Posterior cingulate gyrus (tissue), 11 donors: ENCODE data around the gene CPEB3.
"Not testable (repeated sequence)": the region's sequence is repeated elsewhere in the genome, so short reads cannot be mapped to it uniquely, and the experiment has no call there.

Experiments
- DNase-seq, 10 donors: peaks; one replicate each; pipeline versions ENCODE4 v3.0.0 to v3.0.0-alpha.2; 2020 to 2021; ENCODE audit warnings: mixed read lengths in 3 of 10
- intact Hi-C: fragments of 100-400 bp; cut with DNase I; formaldehyde crosslinking; loops from one replicate; pipeline ENCODE4 v1.15.1; 2023

The CPEB3 gene

GRCh38 chr10:92290837-92291615, at the start of gene CPEB3, which contains the start of gene MARCHF5:
Gene CPEB3, minus strand, starts transcription at chr10:92291078. Its CDS starts 50,728 bp downstream, at chr10:92240350.
Gene MARCHF5, plus strand, starts transcription at chr10:92291167. Its CDS starts 328 bp downstream, at chr10:92291495.
- intact Hi-C loops, result loop anchor here (1.0 kb wide), 1 partner anchor 52 kb away; no protein-coding TSS in a partner anchor
- DNase-seq, result peak; percentile 87 to 99 (median 96)

- intact Hi-C loops, DNase-seq: not testable (repeated sequence)
These were observed 39.0 kb upstream of the CPEB3 start for GRCh38 chr10:92329927-92330326.

DNA sequence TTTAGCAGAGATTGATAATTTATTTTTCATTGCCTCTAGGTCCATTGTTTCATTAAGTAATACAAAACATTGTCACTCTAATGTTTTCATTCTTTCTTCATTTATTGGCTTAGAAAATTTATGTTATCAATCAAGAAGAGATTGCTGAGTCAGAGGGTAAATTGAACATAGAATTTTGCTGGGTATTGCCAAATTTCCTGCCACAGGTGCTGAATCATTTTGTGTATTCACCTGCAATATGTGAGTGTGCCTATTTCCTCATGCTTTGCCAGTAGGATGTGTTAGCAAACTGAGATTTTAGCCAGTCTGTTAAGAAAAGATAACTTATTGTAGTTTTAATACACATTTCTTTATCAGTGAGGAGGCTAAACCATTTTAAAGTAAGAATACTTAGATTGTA, 38.1 kb upstream of the CPEB3 start:
- intact Hi-C loops, result no loop called here
- no peak for DNase-seq

- intact Hi-C loops, result no loop called here
- DNase-seq, result no peak
These were observed 36.9 kb upstream of the CPEB3 start for GRCh38 chr10:92327445-92328433.

DNA sequence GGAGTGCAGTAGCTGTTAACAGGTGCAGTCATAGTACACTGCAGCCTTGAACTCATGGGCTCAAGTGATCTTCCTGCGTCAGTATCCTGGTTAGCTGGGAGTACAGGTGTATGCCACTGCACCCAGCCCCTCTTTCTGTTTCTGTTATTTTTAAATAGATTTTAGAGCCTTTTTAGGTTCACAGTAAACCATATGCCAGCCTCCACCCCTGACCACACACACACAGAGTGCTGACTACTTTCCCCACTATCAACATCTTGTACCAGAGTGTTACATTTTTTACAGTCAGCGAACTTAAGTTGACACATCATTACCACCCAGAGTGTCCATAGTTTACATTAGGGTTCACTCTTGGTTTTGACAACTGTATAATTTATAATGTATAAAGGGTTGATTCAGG, 32.2 kb upstream of the CPEB3 start:
- no peak for DNase-seq
- intact Hi-C loops, result no loop called here

GRCh38 chr10:92316610-92317009, 25.7 kb upstream of the CPEB3 start:
- intact Hi-C loops, result no loop called here

GRCh38 chr10:92313750-92314149, 22.9 kb upstream of the CPEB3 start:
- no peak for DNase-seq
- intact Hi-C loops, result no loop called here

More at GRCh38 chr10:92316610-92317009, 25.7 kb upstream of the CPEB3 start:
- DNase-seq, result no peak

DNA sequence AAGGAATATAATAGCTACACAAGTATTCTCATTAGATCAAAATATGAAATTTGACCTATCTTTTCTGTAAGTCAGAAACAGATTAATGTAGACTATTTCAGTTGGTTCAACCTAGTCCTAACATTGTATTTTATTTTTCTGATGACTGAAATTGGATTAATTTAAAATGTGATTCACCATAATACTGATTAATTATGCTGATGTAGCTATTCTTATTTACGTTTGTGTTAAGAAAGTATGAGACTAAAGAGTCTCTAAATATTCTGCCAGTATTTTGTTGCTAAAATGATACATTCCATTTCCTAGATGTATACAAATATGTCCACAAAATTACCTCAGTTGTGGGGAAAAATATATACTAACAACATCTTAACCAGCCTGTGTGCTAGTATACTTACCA, 18.4 kb upstream of the CPEB3 start:
- no peak for DNase-seq
- intact Hi-C loops, result no loop called here

DNA sequence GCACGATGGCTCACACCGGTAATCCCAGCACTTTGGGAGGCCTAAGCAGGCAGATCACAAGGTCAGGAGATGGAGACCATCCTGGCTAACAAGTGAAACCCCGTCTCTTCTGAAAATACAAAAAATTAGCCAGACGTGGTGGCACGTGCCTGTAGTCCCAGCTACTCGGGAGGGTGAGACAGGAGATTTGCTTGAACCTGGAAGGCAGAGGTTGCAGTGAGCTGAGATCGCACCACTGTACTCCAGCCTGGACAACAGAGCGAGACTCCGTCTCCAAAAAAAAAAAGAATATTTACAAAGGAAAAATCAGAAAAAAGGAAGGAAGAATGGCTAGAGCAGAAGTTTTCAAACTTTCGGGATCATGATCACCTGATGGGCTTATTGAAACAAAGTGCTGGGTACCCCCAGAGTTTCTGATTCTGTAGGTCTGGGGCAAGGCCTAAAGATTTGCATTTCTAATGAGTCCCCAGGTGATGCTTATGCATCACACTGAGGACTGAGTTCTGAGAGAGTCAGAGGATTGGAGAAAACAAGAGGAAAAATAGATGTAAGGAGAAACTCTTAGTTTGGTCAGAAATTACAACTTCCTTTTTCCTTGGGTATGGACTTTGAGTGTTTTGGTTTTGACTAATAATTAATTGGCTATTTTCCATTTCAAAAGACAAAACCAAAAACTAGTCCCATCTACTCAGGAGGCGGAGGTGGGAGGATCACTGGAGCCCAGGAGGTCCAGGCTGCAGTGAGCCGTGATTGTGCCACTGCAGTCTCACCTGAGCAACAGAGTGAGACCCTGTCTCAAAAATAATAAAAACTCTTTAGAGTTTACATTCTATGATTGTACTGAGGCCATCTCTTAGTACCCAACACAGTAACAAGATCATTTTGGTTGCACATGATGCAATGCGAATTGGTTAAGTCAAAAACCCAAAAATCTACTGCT, 14.5 kb upstream of the CPEB3 start:
- intact Hi-C loops, result no loop called here
- no peak for DNase-seq

DNA sequence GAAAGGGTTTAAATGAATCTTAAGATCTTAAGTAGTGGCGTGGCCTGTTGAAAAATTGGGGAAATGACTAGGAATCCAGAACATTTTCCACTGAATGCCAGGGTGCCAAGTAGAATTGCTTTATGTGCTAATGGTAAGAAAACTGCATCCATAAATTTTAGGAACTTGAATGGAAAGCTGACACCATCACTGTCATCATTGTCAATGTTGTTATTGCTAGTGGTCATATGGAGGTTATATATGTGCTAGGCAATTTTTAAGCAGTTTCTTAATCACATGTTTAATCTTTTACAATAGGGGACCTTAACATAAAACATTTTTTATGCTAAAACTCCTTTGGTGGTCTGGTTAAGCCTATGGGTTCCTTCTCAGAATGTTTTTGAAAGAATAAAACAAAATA, 13.2 kb upstream of the CPEB3 start:
- intact Hi-C loops, result no loop called here
- DNase-seq, result no peak

- intact Hi-C loops, result no loop called here
- no peak for DNase-seq
These were observed 12.2 kb upstream of the CPEB3 start for GRCh38 chr10:92303096-92303495.

DNA sequence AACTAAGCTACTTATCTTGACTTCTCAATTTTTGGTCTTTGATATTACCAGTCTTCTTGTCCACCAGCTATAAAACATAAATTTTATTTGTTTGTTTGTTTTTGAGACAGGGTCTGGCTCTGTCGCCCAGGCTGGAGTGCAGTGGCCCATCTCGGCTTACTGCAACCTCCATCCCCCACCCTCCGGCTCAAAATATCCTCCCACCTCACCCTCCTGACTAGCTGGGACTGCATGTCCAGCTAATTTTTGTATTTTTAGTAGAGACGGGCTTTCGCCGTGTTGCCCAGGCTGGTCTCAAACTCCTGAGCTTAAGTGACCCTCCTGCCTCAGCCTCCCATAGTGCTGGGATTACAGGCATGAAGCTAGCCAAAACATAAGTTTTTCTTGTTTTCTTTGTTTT, 7.6 kb upstream of the CPEB3 start:
- no peak for DNase-seq
- intact Hi-C loops, result no loop called here

GRCh38 chr10:92291921-92292845, 1.3 kb upstream of the CPEB3 start:
- intact Hi-C loops, result loop anchor here (1.0 to 2.0 kb wide), 2 partner anchors 53 to 203 kb away; no protein-coding TSS in a partner anchor
- DNase-seq, result peak in 7 of 10 donors; percentile 30 to 86 (median 42)

DNA sequence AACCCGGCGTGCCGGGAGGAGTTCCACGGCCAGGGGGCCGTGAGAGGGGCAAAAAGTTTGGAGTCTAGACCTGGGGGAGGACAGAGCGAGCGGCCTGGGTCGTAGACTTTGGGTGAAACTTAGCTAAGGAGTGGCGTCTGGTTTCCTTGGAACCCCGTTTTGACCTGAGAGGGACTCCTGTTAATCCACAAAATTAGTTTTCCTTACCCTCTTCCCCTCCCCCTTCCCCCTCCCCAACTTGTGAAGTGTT, 663 bp upstream of the CPEB3 start:
- intact Hi-C loops, result loop anchor here (1.0 kb wide), 1 partner anchor 52 kb away; no protein-coding TSS in a partner anchor
- no peak for DNase-seq

- DNase-seq, result peak in 8 of 10 donors; percentile 26 to 89 (median 46)
- intact Hi-C loops, result no loop called here
These were observed 622 bp downstream of the CPEB3 start for GRCh38 chr10:92290076-92290836.

DNA sequence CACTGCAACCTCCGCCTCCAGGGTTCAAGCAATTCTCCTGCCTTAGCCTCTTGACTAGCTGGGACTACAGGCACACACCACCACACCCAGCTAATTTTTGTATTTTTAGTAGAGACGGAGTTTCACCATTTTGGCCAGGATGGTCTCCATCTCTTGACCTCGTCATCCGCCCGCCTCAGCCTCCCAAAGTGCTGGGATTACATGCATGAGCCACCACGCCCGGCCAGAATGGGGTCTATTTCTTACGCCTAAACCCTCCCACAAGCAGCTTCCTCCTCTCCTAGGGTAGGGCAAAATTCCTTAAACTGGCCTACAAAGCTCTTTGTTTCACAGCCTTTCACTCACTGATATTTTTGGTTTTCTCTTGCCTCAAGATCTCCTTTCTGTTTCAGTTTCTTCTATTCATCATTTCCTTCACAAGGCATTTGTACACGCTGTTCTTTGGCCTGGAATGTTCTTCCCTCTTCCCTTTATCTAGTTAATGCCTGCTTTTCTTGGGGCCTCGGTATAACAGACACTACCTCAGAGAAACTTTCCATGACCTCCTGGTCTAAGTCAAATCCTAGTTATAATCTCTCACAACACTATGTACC, 6.7 kb downstream of the CPEB3 start:
- DNase-seq, result no peak
- intact Hi-C loops, result no loop called here

- DNase-seq, result no peak
- intact Hi-C loops, result no loop called here
These were observed 11.7 kb downstream of the CPEB3 start for GRCh38 chr10:92278996-92279696.
